GM18526 (cell line): ENCODE measurements around the gene AKAP13.

Source experiments
- POLR2A ChIP-seq: IDR thresholded peaks from 3 replicates; pipeline ENCODE4 v1.6.1; 2011; ENCODE audit not compliant: insufficient read length; ENCODE audit errors: extremely low read depth

The AKAP13 gene

DNA sequence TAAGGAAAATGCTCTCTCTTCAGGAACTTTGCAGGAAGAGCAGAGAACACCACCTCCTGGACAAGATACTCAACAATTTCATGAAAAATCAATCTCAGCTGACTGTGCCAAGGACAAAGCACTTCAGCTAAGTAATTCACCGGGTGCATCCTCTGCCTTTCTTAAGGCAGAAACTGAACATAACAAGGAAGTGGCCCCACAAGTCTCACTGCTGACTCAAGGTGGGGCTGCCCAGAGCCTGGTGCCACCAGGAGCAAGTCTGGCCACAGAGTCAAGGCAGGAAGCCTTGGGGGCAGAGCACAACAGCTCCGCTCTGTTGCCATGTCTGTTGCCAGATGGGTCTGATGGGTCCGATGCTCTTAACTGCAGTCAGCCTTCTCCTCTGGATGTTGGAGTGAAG lies 200.5 kb downstream of the AKAP13 start:
- TF ChIP-seq POLR2A = no peak

- no peak for TF ChIP-seq POLR2A
These were observed 201.1 kb downstream of the AKAP13 start for GRCh38 chr15:85581495-85581894.

DNA sequence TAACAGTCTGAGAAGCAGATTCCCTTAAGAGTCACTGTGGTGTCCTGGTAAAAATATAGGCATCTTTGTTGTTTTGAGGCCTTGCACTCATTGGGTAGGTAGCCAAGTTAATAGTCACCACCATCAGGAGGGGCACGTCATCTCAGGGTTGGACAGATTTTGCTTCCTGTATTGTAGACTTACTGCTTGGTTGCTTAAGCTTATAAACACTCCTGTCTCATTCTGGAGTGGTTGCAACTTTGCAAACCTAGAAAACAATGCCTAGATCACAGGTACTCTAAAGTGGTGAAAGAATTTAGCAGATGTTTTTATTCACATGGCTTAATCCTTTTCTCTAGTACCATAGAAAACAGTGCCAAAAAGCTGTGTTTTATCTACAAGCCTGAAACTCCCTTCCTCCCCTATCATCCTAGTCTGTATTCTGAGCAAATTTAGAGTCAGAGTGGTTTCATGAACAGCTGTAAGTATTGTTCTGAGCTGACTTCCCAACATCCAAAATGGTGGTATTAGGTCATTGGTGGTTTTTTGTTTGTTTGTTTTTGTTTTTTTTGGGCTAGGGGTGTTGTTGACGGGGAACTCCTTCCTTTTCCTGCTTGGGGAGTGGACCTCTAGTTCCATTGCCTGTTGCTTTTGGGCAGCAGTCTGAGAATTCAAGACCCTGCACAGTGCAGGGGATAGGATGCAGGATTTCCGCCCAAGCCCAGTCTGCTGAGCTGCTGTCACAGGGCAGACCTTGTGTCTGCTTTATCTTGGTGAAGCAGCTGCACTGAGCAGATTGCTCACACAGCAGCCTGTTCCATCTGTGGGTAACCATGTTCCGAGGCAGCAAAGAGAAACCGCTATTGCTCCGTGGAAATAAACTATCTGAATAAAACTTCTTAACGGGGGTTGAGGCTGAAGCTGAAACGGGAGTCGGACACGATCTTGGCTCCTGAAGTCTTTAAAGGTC lies 202.0 kb downstream of the AKAP13 start:
- no peak for TF ChIP-seq POLR2A

- TF ChIP-seq POLR2A = no peak
These were observed 203.0 kb downstream of the AKAP13 start for GRCh38 chr15:85583442-85583841.

GRCh38 chr15:85583923-85584390 lies 203.6 kb downstream of the AKAP13 start:
- TF ChIP-seq POLR2A = no peak

DNA sequence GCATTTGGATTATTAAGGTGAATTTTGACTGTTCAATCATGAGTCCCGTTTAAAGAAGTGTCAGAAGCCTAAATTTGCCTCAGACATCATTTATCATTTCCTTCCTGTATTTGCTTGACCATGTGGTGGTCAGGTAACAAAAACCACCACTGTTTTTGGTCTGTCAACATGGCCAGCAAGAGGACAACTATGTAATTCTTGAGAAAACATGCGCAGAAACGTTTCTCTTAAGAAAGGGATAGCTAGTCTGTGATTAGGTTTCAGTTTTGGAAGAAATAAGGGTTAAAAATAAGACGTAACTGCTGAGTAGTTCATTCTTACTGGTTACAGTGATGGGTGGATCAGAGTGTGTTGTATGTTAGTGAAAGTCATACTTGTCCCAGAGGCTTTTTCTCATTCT lies 204.5 kb downstream of the AKAP13 start:
- TF ChIP-seq POLR2A = no peak

GRCh38 chr15:85587707-85588411 lies 207.5 kb downstream of the AKAP13 start:
- no peak for TF ChIP-seq POLR2A

- TF ChIP-seq POLR2A = no peak
These were observed 208.3 kb downstream of the AKAP13 start for GRCh38 chr15:85588677-85589076.

DNA sequence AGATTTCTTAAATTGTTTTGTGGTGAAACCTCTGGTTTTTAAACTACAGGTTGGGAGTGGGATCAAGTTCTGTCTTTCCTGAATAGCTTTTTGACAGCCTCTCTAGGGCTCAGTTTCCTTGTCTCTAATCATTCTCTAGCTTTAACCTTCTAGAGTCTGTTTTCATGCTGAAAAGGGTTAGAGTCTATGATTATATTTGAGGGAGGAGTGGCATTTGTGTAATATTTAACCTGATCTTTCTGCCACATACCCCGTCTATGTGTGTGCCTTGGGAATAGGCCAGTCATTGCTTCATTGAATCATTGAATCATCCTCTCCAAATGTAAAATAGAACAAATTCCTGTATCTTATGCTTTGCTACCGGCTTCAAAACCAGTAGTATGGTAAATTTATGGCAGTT lies 209.4 kb downstream of the AKAP13 start:
- TF ChIP-seq POLR2A = no peak

GRCh38 chr15:85591622-85592021 lies 211.2 kb downstream of the AKAP13 start:
- TF ChIP-seq POLR2A = no peak

DNA sequence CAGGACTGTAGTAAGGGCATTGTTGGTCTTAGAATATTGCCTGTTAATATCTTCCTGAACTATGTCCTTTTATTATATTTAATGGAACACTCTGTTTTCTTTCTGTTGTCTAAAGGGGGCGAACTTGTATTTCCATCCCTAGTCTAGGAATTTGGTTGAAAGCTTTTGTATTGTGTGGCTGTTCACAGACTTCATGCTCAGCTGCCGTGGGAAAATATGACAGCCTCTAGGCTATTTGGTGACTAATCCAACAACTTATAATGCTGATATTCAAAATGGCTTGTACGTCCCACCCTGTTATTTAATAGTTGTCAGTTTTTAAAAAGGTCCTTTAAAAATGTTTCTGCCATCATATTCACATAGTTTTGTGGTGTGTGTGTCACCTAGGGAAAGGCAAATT lies 211.7 kb downstream of the AKAP13 start:
- TF ChIP-seq POLR2A = no peak

- no peak for TF ChIP-seq POLR2A
These were observed 213.5 kb downstream of the AKAP13 start for GRCh38 chr15:85593809-85594445.

- TF ChIP-seq POLR2A = no peak
These were observed 215.6 kb downstream of the AKAP13 start for GRCh38 chr15:85595804-85596536.

DNA sequence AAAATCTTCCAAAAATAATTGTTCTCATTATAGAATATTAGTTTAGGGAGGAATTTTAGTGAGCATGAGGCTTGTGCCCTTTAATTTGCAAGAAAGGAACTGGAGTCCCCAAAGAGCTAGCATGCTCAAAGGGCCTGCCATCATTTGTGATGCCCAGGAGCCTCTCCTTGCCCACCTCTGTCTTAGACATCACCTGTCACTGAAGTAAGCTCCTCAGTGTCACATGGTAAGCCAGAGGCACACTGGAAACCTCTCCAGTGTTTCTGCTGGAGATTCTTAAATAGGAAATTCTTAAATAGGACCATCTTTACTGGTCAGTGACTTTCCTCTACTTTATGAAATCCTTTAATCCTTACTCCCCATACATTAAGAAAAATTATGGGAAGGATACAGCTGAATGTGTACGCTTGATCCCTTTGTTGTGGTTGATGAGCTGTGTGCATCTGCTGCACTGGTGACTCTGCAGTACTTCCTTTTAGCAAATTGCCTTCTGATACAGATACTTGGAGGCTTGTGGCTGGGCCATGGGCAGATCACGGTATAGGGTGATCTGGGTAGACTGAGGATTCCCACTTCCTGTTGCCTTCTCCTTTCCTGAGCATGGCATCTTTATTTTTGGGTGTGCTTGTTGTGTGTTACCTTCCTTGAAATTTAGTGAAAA lies 216.9 kb downstream of the AKAP13 start:
- no peak for TF ChIP-seq POLR2A
